Measurements from ENCODE around the gene FN1.

GRCh38 chr2:215358312-215358845 is 77.5 kb downstream of the FN1 start:
- TF ChIP-seq, protein P1, sequence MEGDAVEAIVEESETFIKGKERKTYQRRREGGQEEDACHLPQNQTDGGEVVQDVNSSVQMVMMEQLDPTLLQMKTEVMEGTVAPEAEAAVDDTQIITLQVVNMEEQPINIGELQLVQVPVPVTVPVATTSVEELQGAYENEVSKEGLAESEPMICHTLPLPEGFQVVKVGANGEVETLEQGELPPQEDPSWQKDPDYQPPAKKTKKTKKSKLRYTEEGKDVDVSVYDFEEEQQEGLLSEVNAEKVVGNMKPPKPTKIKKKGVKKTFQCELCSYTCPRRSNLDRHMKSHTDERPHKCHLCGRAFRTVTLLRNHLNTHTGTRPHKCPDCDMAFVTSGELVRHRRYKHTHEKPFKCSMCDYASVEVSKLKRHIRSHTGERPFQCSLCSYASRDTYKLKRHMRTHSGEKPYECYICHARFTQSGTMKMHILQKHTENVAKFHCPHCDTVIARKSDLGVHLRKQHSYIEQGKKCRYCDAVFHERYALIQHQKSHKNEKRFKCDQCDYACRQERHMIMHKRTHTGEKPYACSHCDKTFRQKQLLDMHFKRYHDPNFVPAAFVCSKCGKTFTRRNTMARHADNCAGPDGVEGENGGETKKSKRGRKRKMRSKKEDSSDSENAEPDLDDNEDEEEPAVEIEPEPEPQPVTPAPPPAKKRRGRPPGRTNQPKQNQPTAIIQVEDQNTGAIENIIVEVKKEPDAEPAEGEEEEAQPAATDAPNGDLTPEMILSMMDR (IDR thresholded peaks at IDR 0.05) = no peak
- no peak for TF ChIP-seq POLR2A (IDR thresholded peaks at IDR 0.05)
